Heart left ventricle (tissue), 16 donors: ENCODE results near the gene ARSI. TPM values are rescaled to one million over a fixed set of nuclear protein-coding genes. Genes with fewer than 3 reads are reported as not detected.

Source experiments
- ATAC-seq, 4 donors: fragments of 200-7000 bp; cut with Tn5 transposase; one replicate each; pipeline ENCODE4 v1.9.1; 2020 to 2022; ENCODE audit warnings: moderate library complexity in 4 of 4, mild to moderate bottlenecking in 3 of 4, moderate number of reproducible peaks in 1 of 4
- DNase-seq, 5 donors: peaks; one replicate each; pipeline ENCODE4 v3.0.0-alpha.2; 2020
- H3K27ac ChIP-seq, 12 donors: fragments of 200-600 bp; sonication (generic) in 4 of 12; one replicate each; pipeline versions ENCODE4 v1.5.0 to v1.8.0; 2016 to 2022; ENCODE audit warnings: mild to moderate bottlenecking in 2 of 12
- H3K27me3 ChIP-seq, 9 donors: fragments of 200-600 bp; sonication (generic) in 2 of 9; one replicate each; pipeline versions ENCODE4 v1.5.1 to v1.8.0; 2016 to 2022; ENCODE audit warnings: mild to moderate bottlenecking in 3 of 9
- H3K36me3 ChIP-seq, 9 donors: fragments of 200-600 bp; sonication (generic) in 2 of 9; one replicate each; pipeline versions ENCODE4 v1.5.0 to v1.8.0; 2018 to 2022; ENCODE audit warnings: mild to moderate bottlenecking in 2 of 9
- H3K4me1 ChIP-seq, 12 donors: fragments of 200-600 bp; sonication (generic) in 4 of 12; one replicate each; pipeline versions ENCODE4 v1.5.0 to v1.8.0; 2016 to 2022; ENCODE audit warnings: mild to moderate bottlenecking in 3 of 12
- H3K4me3 ChIP-seq, 12 donors: fragments of 200-600 bp; sonication (generic) in 4 of 12; one replicate each; pipeline versions ENCODE4 v1.5.0 to v1.8.0; 2017 to 2022; ENCODE audit warnings: mild to moderate bottlenecking in 9 of 12, moderate library complexity in 4 of 12
- H3K9me3 ChIP-seq, 12 donors: fragments of 200-600 bp; sonication (generic) in 4 of 12; one replicate each; pipeline versions ENCODE4 v1.5.0 to v1.8.0; 2016 to 2022; ENCODE audit warnings: mild to moderate bottlenecking in 1 of 12
- POLR2A ChIP-seq, 2 donors: fragments of 450-650 bp; IDR thresholded peaks; one replicate each; pipeline ENCODE4 v1.6.1; 2017; ENCODE audit warnings: antibody characterized with exemption in 2 of 2, mild to moderate bottlenecking in 2 of 2, moderate library complexity in 2 of 2
- WGBS, 4 donors: extraction: QIAGEN DNeasy Blood & Tissue Kit in 2 of 4; methylation state at CpG; one replicate each; pipeline versions ENCODE4 v1.1.5 to v1.1.7; 2013 to 2018; 5-methylcytosine and 5-hydroxymethylcytosine counted together
- intact Hi-C, 10 donors: fragments of 100-400 bp; cut with DNase I; formaldehyde crosslinking; loops; one replicate each; pipeline versions ENCODE4 v1.11.1 to v1.14.2; 2022
- polyA plus RNA-seq, 2 donors: library from polyadenylated mRNA; stranded (reverse); fragments of 200-250 nt; gene quantifications; one replicate each; pipeline ENCODE4 v1.2.3, GENCODE V29; 2013
- total RNA-seq, 9 donors: library from RNA; depleted of rRNA in 2 of 9; stranded (reverse); fragments of >200 nt in 2 of 9; fragmentation: NEBNext Ultra II Directional in 3 of 9; extraction: Animal tissue kit (Norgen Biotek cat#: 25700) in 3 of 9; gene quantifications; one replicate each; pipeline versions ENCODE4 v1.1.0 to v1.2.4, GENCODE V29; 2016 to 2023
- TF ChIP-seq, protein P1 (sequence below), 12 donors: fragments of 200-600 bp; sonication (generic) in 4 of 12; IDR thresholded peaks; one replicate each; pipeline versions ENCODE4 v1.5.0 to v1.8.0; 2018 to 2022; ENCODE audit warnings: antibody characterized with exemption in 12 of 12, mild to moderate bottlenecking in 5 of 12
- donor health status: ischemic (EF 13 %, LVEDD 7.1; RV severe dilation, severe dysfunction).
- donor health status: healthy with polysubstance abuse.
- donor health status: DM: no; HTN: yes; CAD: no.
- donor health status: DM: no; HTN: no; CAD: no.
- donor health status: ischemic (EF 25% LVEDD 6.9; RV normal size, moderate dysfunction).
- donor health status: ischemic (EF 25% LVEDD 5.7; RV mildly dilated, moderate dysfunction).
- donor health status: healthy.
- donor health status: DM: yes; HTN: yes; CAD: no.
- donor health status: ischemic (EF 35%, LVEDD 5.7; RV mildly dilated, moderate dysfunction).
- donor health status: nonischemic (EF 11% LVEDD 7.7; RV severe dilation, severe dysfunction).
- donor health status: DM: yes; HTN: yes; CAD: no.
- donor health status: PGD.
- donor health status: ischemic (EF 29% LVEDD 5.4; RV normal size, mild dysfunction).
- donor health status: nonischemic (EF 23%, LVEDD 6.1; RV moderate dilation, normal function).

ARSI gene
- total and polyA plus RNA-seq, 11 donors, result 0.12 to 0.95 (median 0.42) TPM; not detected in 3

DNA sequence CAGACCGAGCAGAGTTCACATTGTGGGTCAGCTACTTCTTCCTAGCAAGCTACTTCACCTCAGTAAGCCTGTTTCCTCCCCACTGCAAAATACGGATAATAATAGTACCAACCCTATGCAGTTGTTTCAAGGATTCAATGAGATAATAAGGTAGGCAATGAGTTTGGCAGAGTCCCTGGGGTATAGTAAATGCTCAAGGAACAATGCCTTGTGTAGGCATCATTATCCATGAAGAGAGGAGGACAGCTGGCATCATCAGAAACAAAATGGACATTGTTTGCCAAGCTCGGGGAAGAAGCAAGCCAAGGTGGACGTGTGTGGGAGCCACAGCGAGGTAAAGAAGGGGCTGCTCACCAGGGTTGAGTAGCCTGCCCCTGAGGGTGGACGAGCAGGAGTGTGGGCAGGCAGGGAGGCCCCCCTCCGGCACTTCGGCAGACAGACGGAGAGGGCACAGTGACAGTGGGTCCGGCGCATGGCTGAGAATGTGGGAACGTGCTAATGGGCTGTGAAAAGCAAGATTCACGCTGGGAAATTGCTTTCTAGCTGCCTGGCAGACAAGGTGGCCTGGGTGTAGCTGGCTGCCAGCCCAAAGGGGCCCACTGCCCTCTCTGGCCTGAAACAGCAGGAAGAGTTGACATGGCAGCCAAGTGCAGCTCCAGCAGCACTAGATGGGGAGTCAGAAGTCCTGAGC lies 23.2 kb downstream of the ARSI start:
- Histone ChIP-seq H3K36me3 (no peaks in the 10 kb centered on the region), H3K4me1 (no peaks in the 10 kb centered on the region), H3K9me3 (no peaks in the 10 kb centered on the region), H3K27ac (no peak overlapping the region), H3K4me3 (no peak overlapping the region), H3K27me3 (no peaks in the 10 kb centered on the region)
- TF ChIP-seq POLR2A (IDR thresholded peaks at IDR 0.05), result no peak
- TF ChIP-seq, protein P1, sequence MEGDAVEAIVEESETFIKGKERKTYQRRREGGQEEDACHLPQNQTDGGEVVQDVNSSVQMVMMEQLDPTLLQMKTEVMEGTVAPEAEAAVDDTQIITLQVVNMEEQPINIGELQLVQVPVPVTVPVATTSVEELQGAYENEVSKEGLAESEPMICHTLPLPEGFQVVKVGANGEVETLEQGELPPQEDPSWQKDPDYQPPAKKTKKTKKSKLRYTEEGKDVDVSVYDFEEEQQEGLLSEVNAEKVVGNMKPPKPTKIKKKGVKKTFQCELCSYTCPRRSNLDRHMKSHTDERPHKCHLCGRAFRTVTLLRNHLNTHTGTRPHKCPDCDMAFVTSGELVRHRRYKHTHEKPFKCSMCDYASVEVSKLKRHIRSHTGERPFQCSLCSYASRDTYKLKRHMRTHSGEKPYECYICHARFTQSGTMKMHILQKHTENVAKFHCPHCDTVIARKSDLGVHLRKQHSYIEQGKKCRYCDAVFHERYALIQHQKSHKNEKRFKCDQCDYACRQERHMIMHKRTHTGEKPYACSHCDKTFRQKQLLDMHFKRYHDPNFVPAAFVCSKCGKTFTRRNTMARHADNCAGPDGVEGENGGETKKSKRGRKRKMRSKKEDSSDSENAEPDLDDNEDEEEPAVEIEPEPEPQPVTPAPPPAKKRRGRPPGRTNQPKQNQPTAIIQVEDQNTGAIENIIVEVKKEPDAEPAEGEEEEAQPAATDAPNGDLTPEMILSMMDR (IDR thresholded peaks at IDR 0.05), result no peak
- 79 to 86% (median 81%) methylated on average over 13 of the region's 13 CpGs for WGBS, 4 donors
- ATAC-seq (no peak), DNase-seq (no peak)
- intact Hi-C loops, result loop anchor here in 4 of 10 donors (5.0 to 10.0 kb wide), 2 partner anchors 63 to 155 kb away; no protein-coding TSS in a partner anchor

DNA sequence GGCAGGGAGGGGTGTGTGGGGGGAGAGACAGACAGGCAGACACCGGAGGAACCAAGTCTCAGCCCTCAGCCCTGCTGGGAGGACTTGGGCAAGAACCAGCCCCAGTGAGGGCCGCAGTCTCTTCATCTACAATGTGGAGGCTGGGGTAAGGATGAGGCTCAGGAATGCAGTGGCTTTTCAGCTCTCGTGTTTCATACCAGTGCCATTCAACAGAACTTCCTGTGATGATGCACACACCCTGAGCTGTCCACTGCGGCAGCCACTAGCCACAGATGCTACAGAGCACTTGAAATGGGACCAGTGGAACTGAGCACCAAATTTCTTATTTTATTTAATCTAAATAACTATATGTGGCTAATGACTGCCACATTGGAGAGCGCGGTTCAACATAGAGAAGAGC lies 23.8 kb downstream of the ARSI start:
- TF ChIP-seq, protein P1 (IDR thresholded peaks at IDR 0.05), result no peak
- TF ChIP-seq POLR2A (IDR thresholded peaks at IDR 0.05), result no peak
- no peak overlapping the region for H3K27ac ChIP-seq
- no peak overlapping the region for H3K4me3 ChIP-seq
- ATAC-seq, result no peak
- intact Hi-C loops, result loop anchor here in 4 of 10 donors (5.0 to 10.0 kb wide), 2 partner anchors 63 to 156 kb away; no protein-coding TSS in a partner anchor
- H3K9me3 ChIP-seq, result no peaks in the 10 kb centered on the region
- no peak for DNase-seq
- no peaks in the 10 kb centered on the region for H3K27me3 ChIP-seq
- WGBS, 4 donors, result 86 to 90% (median 88%) methylated on average over 6 of the region's 6 CpGs
- no peaks in the 10 kb centered on the region for H3K4me1 ChIP-seq
- H3K36me3 ChIP-seq, result no peaks in the 10 kb centered on the region

DNA sequence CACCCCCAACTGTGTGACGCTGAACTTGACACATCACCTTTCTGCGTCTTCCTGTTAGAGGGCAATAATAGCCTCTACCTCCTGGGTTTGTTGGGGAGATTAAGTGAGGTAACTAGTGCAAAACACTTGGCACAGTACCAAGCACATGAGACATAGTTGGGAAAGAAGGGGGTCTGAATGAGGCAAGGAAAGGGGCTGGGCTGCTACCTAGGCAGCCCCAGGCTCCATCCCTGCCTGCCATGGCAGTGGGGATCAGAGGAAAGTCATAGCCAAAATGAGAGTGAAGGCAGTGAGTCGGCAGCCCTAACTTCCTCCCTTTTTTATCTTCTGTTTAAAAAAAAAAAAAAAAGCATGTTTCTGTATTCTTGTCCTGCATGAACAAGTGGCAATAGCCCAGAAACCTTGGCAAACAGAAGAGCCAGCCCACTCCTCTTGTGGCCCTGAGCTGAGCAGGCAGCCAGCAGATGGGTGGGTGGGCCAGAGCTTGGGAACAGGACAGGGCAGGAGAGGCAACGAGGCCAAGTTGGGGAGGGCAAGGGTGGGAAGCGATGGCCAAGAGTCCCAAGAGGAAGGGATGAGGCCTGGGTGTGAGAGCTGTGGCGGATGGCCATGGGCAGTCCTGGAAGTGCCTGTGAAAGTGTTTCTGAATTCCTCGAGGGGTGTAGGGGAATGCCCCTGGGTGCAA lies 24.5 kb downstream of the ARSI start:
- Histone ChIP-seq H3K36me3 (no peaks in the 10 kb centered on the region), H3K27ac (no peak overlapping the region), H3K27me3 (no peaks in the 10 kb centered on the region), H3K4me1 (no peaks in the 10 kb centered on the region), H3K9me3 (no peaks in the 10 kb centered on the region), H3K4me3 (no peak overlapping the region)
- 68 to 74% (median 72%) methylated on average over 7 of the region's 7 CpGs for WGBS, 4 donors
- ATAC-seq (no peak), DNase-seq (no peak)
- intact Hi-C loops, result loop anchor here in 4 of 10 donors (5.0 to 10.0 kb wide), 2 partner anchors 64 to 157 kb away; no protein-coding TSS in a partner anchor
- TF ChIP-seq POLR2A (IDR thresholded peaks at IDR 0.05), result no peak

DNA sequence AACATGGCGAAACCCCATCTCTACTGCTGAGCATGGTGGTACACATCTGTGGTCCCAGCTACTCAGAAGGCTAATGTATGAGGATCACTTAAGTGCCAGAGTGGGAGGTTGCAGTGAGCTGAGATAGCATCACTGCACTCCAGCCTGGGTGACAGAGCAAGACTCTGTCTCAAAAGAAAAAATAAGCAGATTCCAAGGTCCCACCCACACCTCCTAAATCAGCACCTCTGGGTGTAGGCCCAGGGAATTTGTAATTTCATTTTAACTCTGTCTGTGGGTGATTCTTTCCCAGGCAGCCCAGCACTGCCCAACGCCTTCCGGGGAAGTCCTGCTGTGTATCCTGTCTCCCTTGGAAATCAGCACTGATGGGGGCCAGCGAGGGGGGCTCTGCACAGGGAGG lies 25.7 kb downstream of the ARSI start:
- WGBS, 4 donors, result 67 to 80% (median 78%) methylated on average over 4 of the region's 4 CpGs
- intact Hi-C loops, result loop anchor here in 4 of 10 donors (5.0 to 10.0 kb wide), 2 partner anchors 65 to 158 kb away; no protein-coding TSS in a partner anchor
- no peaks in the 10 kb centered on the region for H3K36me3 ChIP-seq
- ATAC-seq, result no peak
- DNase-seq, result no peak
- no peaks in the 10 kb centered on the region for H3K27me3 ChIP-seq
- H3K9me3 ChIP-seq, result no peaks in the 10 kb centered on the region
- no peaks in the 10 kb centered on the region for H3K4me1 ChIP-seq
- H3K4me3 ChIP-seq, result no peak overlapping the region
- H3K27ac ChIP-seq, result no peak overlapping the region
- no peak for TF ChIP-seq POLR2A (IDR thresholded peaks at IDR 0.05)
- TF ChIP-seq, protein P1 (IDR thresholded peaks at IDR 0.05), result no peak
